CD8-positive, alpha-beta memory T cell (primary cell): ENCODE results near the gene TPMT. TPM values are rescaled to one million over a fixed set of nuclear protein-coding genes. Genes with fewer than 3 reads are reported as not detected.
A peak's percentile ranks its signal among the peaks of the same experiment; 100 is the strongest.

ENCODE experiments used
- CTCF ChIA-PET: fragments of 350-600 bp; sonication (Branson Sonifier 250); formaldehyde crosslinking; loops from one replicate; lab custom pipeline; 2021; ENCODE audit warnings: antibody characterized with exemption; lab: Charles Lee
- POLR2A ChIA-PET: fragments of 350-600 bp; sonication (Branson Sonifier 250); formaldehyde crosslinking; loops from one replicate; lab custom pipeline; 2021; ENCODE audit warnings: antibody characterized with exemption; lab: Charles Lee
- DNase-seq, 5 donors: peaks; one replicate each; pipeline versions ENCODE4 v3.0.0 to v3.0.0-alpha.2; 2020 to 2022; ENCODE audit warnings: mixed read lengths in 1 of 5
- H3K27ac ChIP-seq: one replicate; pipeline ENCODE4 v1.7.0; 2013; ENCODE audit warnings: low read depth, mild to moderate bottlenecking, low read length, moderate library complexity
- H3K27me3 ChIP-seq: 2 replicates; pipeline ENCODE4 v1.7.0; 2013; ENCODE audit warnings: low read length, mild to moderate bottlenecking; ENCODE audit not compliant: insufficient read depth, poor library complexity, severe bottlenecking
- H3K36me3 ChIP-seq: 2 replicates; pipeline ENCODE4 v1.7.0; 2013; ENCODE audit warnings: mild to moderate bottlenecking, low read length, moderate library complexity; ENCODE audit not compliant: insufficient read depth
- H3K4me1 ChIP-seq: 2 replicates; pipeline ENCODE4 v1.7.0; 2013; ENCODE audit warnings: mild to moderate bottlenecking, low read length, moderate library complexity; ENCODE audit not compliant: insufficient read depth
- H3K4me3 ChIP-seq: 2 replicates; pipeline ENCODE4 v1.7.0; 2013; ENCODE audit warnings: mild to moderate bottlenecking, low read length
- H3K9me3 ChIP-seq: 2 replicates; pipeline ENCODE4 v1.7.0; 2013; ENCODE audit warnings: mild to moderate bottlenecking, low read length
- H3K27ac Mint-ChIP-seq, 8 donors: one replicate each; pipeline ENCODE4 v1.8.0; 2020 to 2021; ENCODE audit warnings: mixed read lengths in 8 of 8, mild to moderate bottlenecking in 6 of 8, inconsistent platforms in 3 of 8, moderate library complexity in 3 of 8
- H3K27me3 Mint-ChIP-seq, 2 donors: one replicate each; pipeline ENCODE4 v1.8.0; 2020 to 2021; ENCODE audit warnings: mixed read lengths in 2 of 2, mild to moderate bottlenecking in 1 of 2, moderate library complexity in 1 of 2
- H3K36me3 Mint-ChIP-seq, 3 donors: one replicate each; pipeline ENCODE4 v1.8.0; 2020 to 2021; ENCODE audit warnings: mixed read lengths in 3 of 3, inconsistent platforms in 1 of 3, mild to moderate bottlenecking in 1 of 3
- H3K4me1 Mint-ChIP-seq, 3 donors: one replicate each; pipeline ENCODE4 v1.8.0; 2020 to 2021; ENCODE audit warnings: mixed read lengths in 3 of 3, inconsistent platforms in 1 of 3, mild to moderate bottlenecking in 1 of 3
- H3K4me3 Mint-ChIP-seq, 7 donors: one replicate each; pipeline ENCODE4 v1.8.0; 2020 to 2021; ENCODE audit warnings: mixed read lengths in 7 of 7, mild to moderate bottlenecking in 6 of 7, moderate library complexity in 4 of 7, inconsistent platforms in 2 of 7
- H3K9me3 Mint-ChIP-seq, 5 donors: one replicate each; pipeline ENCODE4 v1.8.0; 2020 to 2022; ENCODE audit warnings: mixed read lengths in 5 of 5, mild to moderate bottlenecking in 3 of 5, moderate library complexity in 2 of 5, inconsistent platforms in 1 of 5
- polyA plus RNA-seq: library from polyadenylated mRNA; unstranded; fragments of 300-500 nt; fragmentation: Illumina TruSeq; gene quantifications from one replicate; pipeline ENCODE4 v1.2.3, GENCODE V29; 2021
- total RNA-seq, 2 experiments: library from RNA; stranded (reverse); gene quantifications; one replicate each; pipeline ENCODE4 v1.2.3, GENCODE V29; 2021

The TPMT gene
- total and polyA plus RNA-seq, 3 experiments from 2014 or later = 9.1 to 14.9 (median 9.7) TPM

DNA sequence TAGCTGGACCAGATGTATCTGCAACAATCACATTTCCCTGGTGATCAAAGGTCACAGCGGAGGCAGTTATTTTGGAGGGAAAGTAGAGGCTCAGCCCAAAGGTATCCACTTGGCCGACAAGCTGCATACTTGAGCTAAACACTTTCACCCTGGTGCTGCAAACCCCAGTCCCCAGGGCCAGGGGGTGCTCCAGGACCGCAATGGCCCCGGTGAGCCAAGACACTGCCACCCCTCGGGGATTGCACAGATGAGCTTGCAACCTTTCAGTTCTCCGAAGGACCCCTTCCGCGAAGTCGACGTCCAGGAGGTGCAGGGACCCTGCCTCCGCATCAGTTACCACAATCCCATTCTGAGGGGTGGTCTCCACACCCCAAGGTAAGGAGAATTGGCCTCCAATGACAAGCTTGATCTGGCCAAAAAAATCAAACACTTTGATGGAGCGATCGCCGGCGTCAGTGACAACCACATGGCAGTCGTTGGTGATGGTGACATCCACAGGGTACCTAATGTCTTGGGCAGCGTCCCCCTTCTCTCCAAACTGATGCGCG, 33.2 kb downstream of the TPMT start:
- ChIA-PET CTCF (interaction anchor here (0.7 to 1.3 kb wide), 2 partner anchors 12 to 29 kb away, joined by 3 to 8 read pairs; no protein-coding TSS in a partner anchor), POLR2A (interaction anchor here (1.0 kb wide), 1 partner anchor 415 kb away, joined by 3 read pairs; the partner anchor contains the start of gene NUP153)
- peaks cover 7 to 10% of the 10 kb centered on the region in 2 donors for H3K27me3 Mint-ChIP-seq
- DNase-seq = no peak
- H3K36me3 ChIP-seq = no peaks in the 10 kb centered on the region
- peak overlapping the region; percentile 9 to 91 (median 68) for H3K4me3 Mint-ChIP-seq
- H3K4me3 ChIP-seq = peak overlapping the region; percentile 43
- H3K27ac Mint-ChIP-seq = peak overlapping the region in 2 of 8 donors; percentile 17 to 68
- no peaks in the 10 kb centered on the region for H3K9me3 ChIP-seq
- no peaks in the 10 kb centered on the region for H3K27me3 ChIP-seq
- peaks cover 0 to 3% (median 0%) of the 10 kb centered on the region in 5 donors for H3K9me3 Mint-ChIP-seq
- H3K36me3 Mint-ChIP-seq = peaks cover 1 to 14% (median 1%) of the 10 kb centered on the region in 3 donors
- peaks cover 6 to 19% (median 14%) of the 10 kb centered on the region in 3 donors for H3K4me1 Mint-ChIP-seq
- no peaks in the 10 kb centered on the region for H3K4me1 ChIP-seq
- no peak overlapping the region for H3K27ac ChIP-seq

DNA sequence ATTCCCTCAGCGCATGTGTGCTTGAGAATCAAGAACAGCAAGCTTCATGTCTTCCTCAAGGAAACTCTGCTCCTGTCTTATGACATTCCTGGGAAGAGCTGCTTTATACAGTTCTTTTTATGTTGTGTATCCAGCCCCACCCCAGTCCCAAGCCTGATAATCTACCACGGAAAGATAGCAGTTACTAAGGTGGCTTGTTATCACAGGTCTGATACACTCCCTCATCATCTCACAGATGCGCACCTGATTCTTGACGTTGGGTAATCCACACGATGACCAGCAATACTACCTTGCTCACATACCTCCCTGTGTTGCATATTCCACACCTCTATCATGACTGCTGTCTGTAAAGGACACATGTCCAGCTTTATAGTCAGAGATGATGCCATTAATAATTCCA, 35.6 kb downstream of the TPMT start:
- Mint-ChIP-seq H3K36me3 (peaks cover 1 to 14% (median 1%) of the 10 kb centered on the region in 3 donors), H3K4me1 (peaks cover 14 to 29% (median 28%) of the 10 kb centered on the region in 3 donors), H3K27me3 (peaks cover 7 to 11% of the 10 kb centered on the region in 2 donors), H3K4me3 (no peak overlapping the region), H3K9me3 (peaks cover 0 to 3% (median 0%) of the 10 kb centered on the region in 5 donors), H3K27ac (no peak overlapping the region)
- Histone ChIP-seq H3K9me3 (no peaks in the 10 kb centered on the region), H3K4me1 (no peaks in the 10 kb centered on the region), H3K27ac (no peak overlapping the region), H3K36me3 (no peaks in the 10 kb centered on the region), H3K27me3 (no peaks in the 10 kb centered on the region), H3K4me3 (no peak overlapping the region)
- no peak for DNase-seq
- CTCF ChIA-PET = no interaction called here
- POLR2A ChIA-PET = no interaction called here

DNA sequence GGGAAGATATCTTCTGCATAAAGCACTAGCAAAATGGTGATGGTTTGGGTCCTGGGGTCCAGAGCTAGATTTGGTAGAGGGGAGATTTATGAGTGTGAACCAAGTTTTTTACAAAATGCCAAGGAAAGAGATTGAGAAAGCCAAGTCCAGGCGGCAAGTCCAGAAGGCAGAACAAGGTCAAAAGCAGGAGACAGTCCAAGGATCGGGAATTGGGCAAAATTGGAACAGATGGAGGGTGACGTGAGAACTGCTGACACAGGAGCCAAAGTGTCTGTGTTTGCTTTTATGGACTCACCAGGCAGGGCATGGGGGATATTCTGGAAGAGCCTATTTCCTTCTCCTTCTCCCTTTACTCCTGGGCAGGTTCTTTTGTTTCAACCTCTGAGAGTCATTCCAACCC, 36.5 kb downstream of the TPMT start:
- peaks cover 1 to 14% (median 1%) of the 10 kb centered on the region in 3 donors for H3K36me3 Mint-ChIP-seq
- Histone ChIP-seq H3K27me3 (no peaks in the 10 kb centered on the region), H3K4me1 (no peaks in the 10 kb centered on the region), H3K4me3 (no peak overlapping the region), H3K9me3 (no peaks in the 10 kb centered on the region), H3K36me3 (no peaks in the 10 kb centered on the region), H3K27ac (no peak overlapping the region)
- no peak for DNase-seq
- H3K4me3 Mint-ChIP-seq = peak overlapping the region in 1 of 7 donors; percentile 13
- H3K9me3 Mint-ChIP-seq = peaks cover 0 to 3% (median 0%) of the 10 kb centered on the region in 5 donors
- peaks cover 11 to 12% of the 10 kb centered on the region in 2 donors for H3K27me3 Mint-ChIP-seq
- POLR2A ChIA-PET = no interaction called here
- H3K27ac Mint-ChIP-seq = no peak overlapping the region
- CTCF ChIA-PET = no interaction called here
- peaks cover 14 to 29% (median 29%) of the 10 kb centered on the region in 3 donors for H3K4me1 Mint-ChIP-seq

DNA sequence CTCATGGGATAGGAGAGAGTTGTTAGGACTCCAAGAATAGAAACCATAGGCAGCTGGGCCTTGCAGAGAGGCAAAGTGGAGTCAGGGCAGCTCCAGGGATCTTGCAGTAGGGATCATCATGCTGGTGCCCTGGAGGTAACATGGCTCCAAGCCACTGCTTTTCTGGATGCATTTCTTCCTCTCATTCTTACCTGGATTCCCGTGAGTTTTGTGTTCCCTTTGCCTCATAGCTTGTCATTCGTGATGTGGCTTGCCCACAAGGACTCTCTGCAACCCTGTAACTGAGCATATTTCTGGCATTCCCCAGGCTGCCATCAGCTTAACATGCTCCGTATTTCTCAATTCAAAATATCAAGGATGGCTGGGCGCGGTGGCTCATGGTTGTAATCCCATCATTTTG, 37.7 kb downstream of the TPMT start:
- H3K36me3 Mint-ChIP-seq = peaks cover 0 to 14% (median 1%) of the 10 kb centered on the region in 3 donors
- peak overlapping the region in 1 of 8 donors; percentile 82 for H3K27ac Mint-ChIP-seq
- ChIA-PET CTCF (no interaction called here), POLR2A (no interaction called here)
- no peak overlapping the region for H3K27ac ChIP-seq
- no peaks in the 10 kb centered on the region for H3K27me3 ChIP-seq
- H3K9me3 Mint-ChIP-seq = peaks cover 0 to 3% (median 0%) of the 10 kb centered on the region in 5 donors
- no peaks in the 10 kb centered on the region for H3K4me1 ChIP-seq
- DNase-seq = no peak
- H3K4me1 Mint-ChIP-seq = peaks cover 8 to 22% (median 21%) of the 10 kb centered on the region in 3 donors
- H3K9me3 ChIP-seq = no peaks in the 10 kb centered on the region
- H3K36me3 ChIP-seq = no peaks in the 10 kb centered on the region
- no peak overlapping the region for H3K4me3 ChIP-seq
- no peak overlapping the region for H3K4me3 Mint-ChIP-seq
- H3K27me3 Mint-ChIP-seq = peaks cover 8 to 18% of the 10 kb centered on the region in 2 donors

DNA sequence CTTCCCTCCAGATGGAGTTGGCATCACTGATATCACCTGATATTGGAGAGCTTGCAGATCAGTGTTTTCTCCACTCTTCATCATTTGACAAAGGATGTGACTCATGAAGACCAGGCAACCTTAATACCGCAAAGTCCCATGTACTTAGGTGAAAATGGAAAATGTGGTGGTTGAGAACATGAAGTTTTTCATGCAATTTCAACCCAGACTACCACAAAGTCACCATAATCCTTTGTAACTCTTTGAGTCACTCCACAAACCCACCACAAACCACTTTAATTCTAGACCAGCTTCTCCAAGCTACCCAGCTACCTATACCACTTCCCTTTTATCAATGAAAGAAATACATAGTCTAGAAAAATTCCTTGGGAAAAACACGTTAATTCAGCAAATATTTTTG, 39.5 kb downstream of the TPMT start:
- Histone ChIP-seq H3K36me3 (no peaks in the 10 kb centered on the region), H3K4me1 (no peaks in the 10 kb centered on the region), H3K27ac (no peak overlapping the region), H3K9me3 (no peaks in the 10 kb centered on the region), H3K4me3 (no peak overlapping the region), H3K27me3 (no peaks in the 10 kb centered on the region)
- peak in 1 of 5 donors; percentile 5 for DNase-seq
- Mint-ChIP-seq H3K36me3 (peaks cover 0 to 7% (median 1%) of the 10 kb centered on the region in 3 donors), H3K4me3 (peak overlapping the region in 3 of 7 donors; percentile 8 to 34 (median 15)), H3K27me3 (peaks cover 8 to 23% of the 10 kb centered on the region in 2 donors), H3K4me1 (peaks cover 8 to 15% (median 10%) of the 10 kb centered on the region in 3 donors), H3K27ac (no peak overlapping the region), H3K9me3 (peaks cover 0 to 3% (median 0%) of the 10 kb centered on the region in 5 donors)
- POLR2A ChIA-PET = no interaction called here
- CTCF ChIA-PET = no interaction called here

DNA sequence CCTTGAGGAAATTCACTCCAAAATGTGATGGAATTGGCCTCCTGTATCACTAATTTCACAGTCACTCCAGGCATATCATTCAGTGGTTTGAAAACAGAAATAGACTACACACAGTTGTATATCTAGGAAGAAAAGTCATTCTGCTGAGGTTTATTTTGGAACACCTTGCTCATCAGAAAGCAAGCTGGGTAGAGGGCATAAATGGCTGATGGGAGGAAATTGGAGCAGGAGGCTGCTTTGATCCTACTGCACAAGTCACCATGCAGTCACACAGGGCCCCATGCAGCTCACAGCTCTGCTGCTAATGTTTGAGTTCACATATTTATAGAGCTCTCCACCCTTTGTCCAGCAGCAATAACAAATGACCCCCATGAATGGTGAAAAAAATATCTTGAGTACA, 44.7 kb downstream of the TPMT start:
- DNase-seq = no peak
- H3K36me3 ChIP-seq = no peaks in the 10 kb centered on the region
- peaks cover 16 to 25% (median 17%) of the 10 kb centered on the region in 5 donors for H3K9me3 Mint-ChIP-seq
- H3K4me1 Mint-ChIP-seq = peaks cover under 1 to 6% (median 2%) of the 10 kb centered on the region in 3 donors
- peaks cover 0 to 6% (median 0%) of the 10 kb centered on the region in 3 donors for H3K36me3 Mint-ChIP-seq
- no peak overlapping the region for H3K4me3 ChIP-seq
- H3K27ac Mint-ChIP-seq = no peak overlapping the region
- H3K27ac ChIP-seq = no peak overlapping the region
- H3K27me3 Mint-ChIP-seq = peaks cover 11 to 31% of the 10 kb centered on the region in 2 donors
- POLR2A ChIA-PET = no interaction called here
- no peaks in the 10 kb centered on the region for H3K27me3 ChIP-seq
- H3K9me3 ChIP-seq = no peaks in the 10 kb centered on the region
- CTCF ChIA-PET = no interaction called here
- no peaks in the 10 kb centered on the region for H3K4me1 ChIP-seq
- H3K4me3 Mint-ChIP-seq = no peak overlapping the region

DNA sequence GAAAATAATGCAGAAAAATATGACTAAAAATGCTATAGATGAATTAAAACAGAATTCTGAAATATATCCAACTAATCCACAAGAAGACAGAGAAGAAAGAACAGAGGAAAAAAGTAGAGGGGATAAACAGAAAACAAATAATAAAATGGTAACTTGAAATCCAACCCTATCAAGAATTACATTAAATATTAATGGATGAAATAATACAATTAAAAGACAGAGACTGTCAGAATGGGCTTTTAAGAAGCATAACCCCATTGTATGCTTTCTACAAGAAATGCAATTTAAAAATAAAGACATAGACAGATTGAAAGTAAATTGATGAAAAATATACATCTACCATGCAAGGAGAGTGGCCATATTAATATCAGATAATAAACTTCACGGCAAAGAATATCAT, 47.8 kb downstream of the TPMT start:
- Histone ChIP-seq H3K9me3 (no peaks in the 10 kb centered on the region), H3K4me3 (no peak overlapping the region), H3K27ac (no peak overlapping the region), H3K36me3 (no peaks in the 10 kb centered on the region), H3K27me3 (no peaks in the 10 kb centered on the region), H3K4me1 (no peaks in the 10 kb centered on the region)
- no peaks in the 10 kb centered on the region for H3K4me1 Mint-ChIP-seq
- no peak for DNase-seq
- CTCF ChIA-PET = no interaction called here
- peaks cover 0 to 6% (median under 1%) of the 10 kb centered on the region in 3 donors for H3K36me3 Mint-ChIP-seq
- H3K4me3 Mint-ChIP-seq = no peak overlapping the region
- POLR2A ChIA-PET = no interaction called here
- H3K27me3 Mint-ChIP-seq = peaks cover 12 to 35% of the 10 kb centered on the region in 2 donors
- H3K27ac Mint-ChIP-seq = no peak overlapping the region
- peaks cover 16 to 25% (median 20%) of the 10 kb centered on the region in 5 donors for H3K9me3 Mint-ChIP-seq

DNA sequence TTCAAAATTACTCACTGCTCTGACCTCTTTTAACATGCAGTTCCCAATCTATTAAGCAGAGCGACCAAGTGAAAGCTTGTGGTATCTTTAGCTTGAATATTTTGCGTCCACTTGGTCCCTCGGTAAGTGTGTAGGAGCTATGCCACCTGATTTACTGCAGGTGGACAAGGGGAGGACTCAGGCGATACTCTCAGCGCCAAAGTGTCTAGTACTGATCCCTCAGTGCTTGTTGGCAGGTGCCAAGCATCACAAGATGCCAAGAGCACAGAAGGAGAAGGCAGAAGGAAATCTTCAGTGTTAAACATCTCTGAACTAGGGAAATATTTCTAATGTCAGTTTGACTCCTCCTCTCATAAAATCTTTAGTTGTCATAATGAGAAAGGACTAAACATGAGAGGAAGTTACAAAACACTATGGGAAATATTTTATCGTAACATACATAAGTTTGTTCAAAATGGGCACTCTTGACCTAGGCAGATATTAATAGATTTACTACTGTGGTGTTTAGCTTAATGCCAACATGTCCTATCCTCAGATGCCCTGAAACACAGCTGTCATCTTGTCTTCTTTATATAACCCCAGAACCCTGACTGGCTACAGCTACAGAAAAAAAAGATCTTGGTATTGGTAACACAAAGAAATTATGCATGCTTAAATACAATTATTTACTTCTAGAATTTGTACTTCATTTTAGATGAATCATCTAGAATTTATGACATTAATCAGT, 51.9 kb downstream of the TPMT start:
- Mint-ChIP-seq H3K9me3 (peaks cover 16 to 22% (median 19%) of the 10 kb centered on the region in 5 donors), H3K4me1 (no peaks in the 10 kb centered on the region), H3K36me3 (peaks cover 0 to 6% (median 2%) of the 10 kb centered on the region in 3 donors), H3K4me3 (no peak overlapping the region), H3K27ac (no peak overlapping the region), H3K27me3 (peaks cover 11 to 39% of the 10 kb centered on the region in 2 donors)
- Histone ChIP-seq H3K27ac (no peak overlapping the region), H3K4me1 (no peaks in the 10 kb centered on the region), H3K4me3 (no peak overlapping the region), H3K27me3 (no peaks in the 10 kb centered on the region), H3K9me3 (no peaks in the 10 kb centered on the region), H3K36me3 (no peaks in the 10 kb centered on the region)
- CTCF ChIA-PET = interaction anchor here (1.4 kb wide), 1 partner anchor 25 kb away, joined by 3 read pairs; no protein-coding TSS in a partner anchor
- DNase-seq = no peak
- POLR2A ChIA-PET = no interaction called here
